OCI-LY7 (cell line): ENCODE results near the gene GLB1L3. TPM values are rescaled to one million over a fixed set of nuclear protein-coding genes. Genes with fewer than 3 reads are reported as not detected.
"Not testable (repeated sequence)": the region's sequence is repeated elsewhere in the genome, so short reads cannot be mapped to it uniquely, and the experiment has no call there.

Source experiments
- BruUV-seq: library from RNA; stranded (reverse); fragments of 400-500 nt; replicated peaks from 2 replicates; lab custom pipeline; 2021; lab: Mats Ljungman, UMichigan
- CTCF ChIA-PET: fragments of 300-600 bp; sonication (Branson Sonifier 250); formaldehyde crosslinking; loops from one replicate; lab custom pipeline; 2022; ENCODE audit warnings: antibody characterized with exemption; ENCODE audit not compliant: unreplicated experiment; lab: Charles Lee
- POLR2A ChIA-PET: fragments of 300-600 bp; sonication (Branson Sonifier 250); formaldehyde crosslinking; loops from one replicate; lab custom pipeline; 2022; ENCODE audit warnings: antibody characterized with exemption; lab: Charles Lee
- DNase-seq: peaks from one replicate; pipeline ENCODE4 v3.0.0-alpha.2; 2015; ENCODE audit warnings: low spot score
- H2AFZ ChIP-seq: fragments of 200-600 bp; sonication (generic), shearing (Covaris generic); 2 replicates; pipeline ENCODE4 v1.6.1; 2014; ENCODE audit warnings: mild to moderate bottlenecking, antibody characterized with exemption, low read length, moderate library complexity
- H3K27ac ChIP-seq: fragments of 200-600 bp; sonication (generic); 2 replicates; pipeline ENCODE4 v1.5.1; 2014; ENCODE audit warnings: mixed run types, low read depth, mild to moderate bottlenecking, moderate library complexity, low read length, inconsistent platforms; ENCODE audit not compliant: poor library complexity, severe bottlenecking
- H3K36me3 ChIP-seq: fragments of 200-600 bp; sonication (generic); 2 replicates; pipeline ENCODE4 v1.6.1; 2014; ENCODE audit warnings: mild to moderate bottlenecking, antibody characterized with exemption, low read length, moderate library complexity, mixed read lengths; ENCODE audit not compliant: insufficient read depth
- H3K4me1 ChIP-seq: fragments of 200-600 bp; sonication (generic); 2 replicates; pipeline ENCODE4 v1.5.1; 2014; ENCODE audit warnings: mild to moderate bottlenecking, low read length; ENCODE audit not compliant: insufficient read depth, poor library complexity, severe bottlenecking
- H3K4me2 ChIP-seq: fragments of 200-600 bp; sonication (generic); 2 replicates; pipeline ENCODE4 v1.6.1; 2014; ENCODE audit warnings: mild to moderate bottlenecking, low read length
- H3K4me3 ChIP-seq: fragments of 200-600 bp; sonication (generic); 2 replicates; pipeline ENCODE4 v1.5.1; 2014; ENCODE audit warnings: mild to moderate bottlenecking, low read depth, low read length; ENCODE audit not compliant: poor library complexity, severe bottlenecking
- H3K79me2 ChIP-seq: fragments of 200-600 bp; sonication (generic); 2 replicates; pipeline ENCODE4 v1.6.1; 2016; ENCODE audit warnings: low read depth, mild to moderate bottlenecking, low read length, moderate library complexity, mixed read lengths; ENCODE audit not compliant: insufficient read depth
- H3K9me2 ChIP-seq: fragments of 200-600 bp; sonication (generic); 2 replicates; pipeline ENCODE4 v1.6.1; 2016; ENCODE audit warnings: mild to moderate bottlenecking, low read length, mixed read lengths; ENCODE audit not compliant: insufficient read depth
- H3K9me3 ChIP-seq: fragments of 200-600 bp; sonication (generic); 2 replicates; pipeline ENCODE4 v1.6.1; 2014; ENCODE audit warnings: mild to moderate bottlenecking, mixed run types, low read length, mixed read lengths
- H4K20me1 ChIP-seq: fragments of 200-600 bp; sonication (generic); 2 replicates; pipeline ENCODE4 v1.6.1; 2014; ENCODE audit warnings: mild to moderate bottlenecking, antibody characterized with exemption, low read length, moderate library complexity, mixed read lengths; ENCODE audit not compliant: insufficient read depth
- CTCF ChIP-seq: fragments of 200-600 bp; sonication (generic); conservative IDR thresholded peaks from 2 replicates; pipeline ENCODE4 v1.5.1; 2014; ENCODE audit warnings: mild to moderate bottlenecking, antibody characterized with exemption, low read length, moderate library complexity, mixed read lengths
- EZH2phosphoT487 ChIP-seq: fragments of 200-600 bp; sonication (generic); IDR thresholded peaks from 2 replicates; pipeline ENCODE4 v1.6.1; 2018; ENCODE audit warnings: low read depth, borderline replicate concordance, mild to moderate bottlenecking, mixed run types, antibody characterized with exemption, low read length, moderate library complexity, mixed read lengths
- intact Hi-C: fragments of 100-400 bp; cut with micrococcal nuclease; formaldehyde crosslinking; loops from one replicate; pipeline ENCODE4 v1.10.0; 2022; ENCODE audit not compliant: unreplicated experiment
- total RNA-seq, 2 experiments: library from RNA; depleted of rRNA in 1 of 2; stranded (reverse); fragments of >200 nt in 1 of 2; shearing (Covaris generic) in 1 of 2; gene quantifications; 2 replicates each; pipeline ENCODE4 v1.2.3, GENCODE V29; 2014 to 2022

Gene GLB1L3
- total RNA-seq, 2 experiments from 2014 or later = not detected

GRCh38 chr11:134283461-134284230 lies 7.5 kb downstream of the GLB1L3 start:
- TF ChIP-seq CTCF (no peak), EZH2phosphoT487 (no peak)
- intact Hi-C loops = no loop called here
- Histone ChIP-seq H3K36me3 (no peaks in the 10 kb centered on the region), H3K9me2 (no peaks in the 10 kb centered on the region), H3K27ac (no peak overlapping the region), H3K4me3 (no peak overlapping the region), H2AFZ (no peak overlapping the region), H3K4me2 (no peak overlapping the region), H3K9me3 (no peaks in the 10 kb centered on the region), H3K4me1 (no peaks in the 10 kb centered on the region), H3K79me2 (no peaks in the 10 kb centered on the region), H4K20me1 (no peaks in the 10 kb centered on the region)
- ChIA-PET POLR2A (no interaction called here), CTCF (no interaction called here)
- DNase-seq = no peak
- BruUV-seq = no TSS peak

- POLR2A ChIA-PET = not testable (repeated sequence)
These were observed 8.2 kb downstream of the GLB1L3 start for GRCh38 chr11:134284349-134284748.

GRCh38 chr11:134287561-134287960 lies 11.4 kb downstream of the GLB1L3 start:
- Histone ChIP-seq H4K20me1 (no peaks in the 10 kb centered on the region), H3K9me3 (no peaks in the 10 kb centered on the region), H3K36me3 (no peaks in the 10 kb centered on the region), H2AFZ (no peak overlapping the region), H3K4me2 (no peak overlapping the region), H3K79me2 (no peaks in the 10 kb centered on the region), H3K9me2 (no peaks in the 10 kb centered on the region), H3K4me1 (no peaks in the 10 kb centered on the region), H3K4me3 (no peak overlapping the region), H3K27ac (no peak overlapping the region)
- BruUV-seq = no TSS peak
- intact Hi-C loops = no loop called here
- CTCF ChIA-PET = no interaction called here
- no peak for TF ChIP-seq EZH2phosphoT487
- no peak for TF ChIP-seq CTCF
- POLR2A ChIA-PET = no interaction called here
- no peak for DNase-seq

More at GRCh38 chr11:134284349-134284748, 8.2 kb downstream of the GLB1L3 start:
- H4K20me1 ChIP-seq, H3K27ac ChIP-seq, CTCF ChIA-PET, H3K9me2 ChIP-seq, intact Hi-C loops, H3K4me3 ChIP-seq, H3K4me2 ChIP-seq, H3K9me3 ChIP-seq, BruUV-seq, DNase-seq, H3K4me1 ChIP-seq, H2AFZ ChIP-seq, H3K79me2 ChIP-seq, H3K36me3 ChIP-seq: not testable (repeated sequence)
